Lung (tissue), 12 donors: ENCODE measurements around the gene MSANTD2. TPM values are rescaled to one million over a fixed set of nuclear protein-coding genes. Genes with fewer than 3 reads are reported as not detected.

Experiments
- ATAC-seq: fragments of 200-7000 bp; cut with Tn5 transposase; one replicate; pipeline ENCODE4 v1.9.1; 2020; ENCODE audit warnings: moderate number of reproducible peaks; ENCODE audit not compliant: insufficient read depth, low FRiP score
- DNase-seq, 3 donors: peaks; one replicate each; pipeline ENCODE4 v3.0.0-alpha.2; 2013 to 2017
- H3K27ac ChIP-seq, 2 donors: one replicate each; pipeline ENCODE4 v1.5.1; 2013; ENCODE audit warnings: mild to moderate bottlenecking in 2 of 2, moderate library complexity in 2 of 2, control low read depth in 1 of 2, inconsistent platforms in 1 of 2, low read depth in 1 of 2, low read length in 1 of 2
- H3K27me3 ChIP-seq, 3 donors: one replicate each; pipeline ENCODE4 v1.5.1; 2013; ENCODE audit warnings: low read length in 2 of 3; ENCODE audit not compliant: control insufficient read depth in 3 of 3, insufficient read depth in 3 of 3
- H3K36me3 ChIP-seq, 4 donors: one replicate each; pipeline ENCODE4 v1.5.1; 2013; ENCODE audit warnings: low read length in 4 of 4, mild to moderate bottlenecking in 1 of 4, moderate library complexity in 1 of 4; ENCODE audit not compliant: control insufficient read depth in 4 of 4, insufficient read depth in 4 of 4
- H3K4me1 ChIP-seq, 5 donors: one replicate each; pipeline ENCODE4 v1.5.1; 2013; ENCODE audit warnings: low read length in 5 of 5, mild to moderate bottlenecking in 2 of 5, moderate library complexity in 1 of 5; ENCODE audit not compliant: control insufficient read depth in 5 of 5, insufficient read depth in 5 of 5
- H3K4me3 ChIP-seq: one replicate; pipeline ENCODE4 v1.5.1; 2013; ENCODE audit warnings: mild to moderate bottlenecking, control low read depth, moderate library complexity
- H3K9ac ChIP-seq, 2 donors: one replicate each; pipeline ENCODE4 v1.5.1; 2013; ENCODE audit warnings: low read length in 2 of 2, control low read depth in 1 of 2; ENCODE audit not compliant: insufficient read depth in 1 of 2
- H3K9me3 ChIP-seq, 4 donors: one replicate each; pipeline ENCODE4 v1.5.1; 2013; ENCODE audit warnings: low read length in 3 of 4, mild to moderate bottlenecking in 1 of 4, moderate library complexity in 1 of 4; ENCODE audit not compliant: control insufficient read depth in 4 of 4, insufficient read depth in 3 of 4
- WGBS, 2 donors: extraction: QIAGEN DNeasy Blood & Tissue Kit; methylation state at CpG; one replicate each; pipeline ENCODE4 v1.1.7; 2013; 5-methylcytosine and 5-hydroxymethylcytosine counted together
- polyA plus RNA-seq, 2 donors: library from polyadenylated mRNA; stranded (reverse); fragments of 200-250 nt; gene quantifications; one replicate each; pipeline ENCODE4 v1.2.1, GENCODE V29; 2013
- total RNA-seq, 2 donors: library from RNA; depleted of rRNA in 1 of 2; stranded (reverse); fragments of >200 nt in 1 of 2; gene quantifications; one replicate each; pipeline ENCODE4 v1.2.1, GENCODE V29; 2014 to 2021
- TF ChIP-seq, protein P1 (sequence below): IDR thresholded peaks from 2 replicates; pipeline ENCODE4 v1.5.1; 2012; ENCODE audit warnings: mild to moderate bottlenecking; ENCODE audit errors: control extremely low read depth, extremely low read depth
- donor health status: control.
- donor health status: control.
- donor health status: Bipolar disorder and iron deficiency.
- donor health status: healthy.
- donor health status: DM: yes; HTN: yes; CAD: no.

Gene MSANTD2
- total and polyA plus RNA-seq, 4 donors: 3.9 to 33.6 (median 15.7) TPM

DNA sequence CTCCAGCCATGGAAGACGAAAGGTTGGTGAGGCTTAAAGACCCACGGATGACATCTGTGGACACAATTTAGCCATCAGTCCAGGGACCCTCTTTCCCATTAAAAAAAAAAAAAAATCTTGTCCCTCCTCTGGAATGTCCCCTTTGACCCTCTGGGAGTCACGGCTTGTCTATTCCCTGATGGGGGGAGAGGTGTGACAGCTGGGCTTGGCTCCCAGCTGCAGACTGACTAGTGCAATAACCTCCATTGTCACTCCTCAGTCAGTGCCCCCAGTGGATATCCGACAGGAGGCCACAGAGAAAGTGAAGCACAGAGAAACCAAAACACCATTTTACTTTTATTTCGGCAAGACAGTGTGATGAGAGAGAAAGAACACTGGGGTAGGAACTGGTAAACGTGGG is 45.5 kb downstream of the MSANTD2 start:
- ATAC-seq: no peak
- Histone ChIP-seq H3K9ac (no peak overlapping the region), H3K9me3 (peaks cover 0 to under 1% (median 0%) of the 10 kb centered on the region in 4 donors), H3K4me1 (peaks cover 0 to 38% (median 21%) of the 10 kb centered on the region in 5 donors), H3K27me3 (peaks cover 0 to 61% (median 61%) of the 10 kb centered on the region in 3 donors), H3K4me3 (no peak overlapping the region), H3K27ac (peak overlapping the region in 1 of 2 donors; percentile 72), H3K36me3 (peaks cover 0 to 11% (median 0%) of the 10 kb centered on the region in 4 donors)
- WGBS, 2 donors: 74 to 78% methylated on average over 6 of the region's 6 CpGs
- no peak for DNase-seq
- TF ChIP-seq, protein P1, sequence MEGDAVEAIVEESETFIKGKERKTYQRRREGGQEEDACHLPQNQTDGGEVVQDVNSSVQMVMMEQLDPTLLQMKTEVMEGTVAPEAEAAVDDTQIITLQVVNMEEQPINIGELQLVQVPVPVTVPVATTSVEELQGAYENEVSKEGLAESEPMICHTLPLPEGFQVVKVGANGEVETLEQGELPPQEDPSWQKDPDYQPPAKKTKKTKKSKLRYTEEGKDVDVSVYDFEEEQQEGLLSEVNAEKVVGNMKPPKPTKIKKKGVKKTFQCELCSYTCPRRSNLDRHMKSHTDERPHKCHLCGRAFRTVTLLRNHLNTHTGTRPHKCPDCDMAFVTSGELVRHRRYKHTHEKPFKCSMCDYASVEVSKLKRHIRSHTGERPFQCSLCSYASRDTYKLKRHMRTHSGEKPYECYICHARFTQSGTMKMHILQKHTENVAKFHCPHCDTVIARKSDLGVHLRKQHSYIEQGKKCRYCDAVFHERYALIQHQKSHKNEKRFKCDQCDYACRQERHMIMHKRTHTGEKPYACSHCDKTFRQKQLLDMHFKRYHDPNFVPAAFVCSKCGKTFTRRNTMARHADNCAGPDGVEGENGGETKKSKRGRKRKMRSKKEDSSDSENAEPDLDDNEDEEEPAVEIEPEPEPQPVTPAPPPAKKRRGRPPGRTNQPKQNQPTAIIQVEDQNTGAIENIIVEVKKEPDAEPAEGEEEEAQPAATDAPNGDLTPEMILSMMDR: no peak

DNA sequence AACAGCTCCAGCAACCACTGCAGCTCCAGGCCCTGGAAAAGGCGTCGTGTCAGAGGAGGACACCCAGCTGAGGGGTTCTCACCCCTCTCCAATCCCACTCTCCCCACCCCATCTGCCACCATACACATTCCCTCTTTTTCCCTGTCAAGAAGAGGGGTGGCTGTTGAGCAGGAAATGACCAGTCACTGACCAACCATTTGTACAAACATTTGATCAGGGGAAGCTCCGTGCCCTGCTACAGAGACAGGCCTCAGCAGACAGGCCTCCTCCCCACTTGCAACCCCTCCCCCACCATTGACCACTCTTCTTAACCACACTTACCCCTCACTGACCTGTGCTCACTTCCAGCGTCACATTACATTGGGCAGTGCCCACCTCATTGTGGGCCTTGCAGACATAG is 45.9 kb downstream of the MSANTD2 start:
- H3K27me3 ChIP-seq: peaks cover 0 to 65% (median 63%) of the 10 kb centered on the region in 3 donors
- peaks cover 0 to 11% (median 0%) of the 10 kb centered on the region in 4 donors for H3K36me3 ChIP-seq
- H3K27ac ChIP-seq: peak overlapping the region in 1 of 2 donors; percentile 72
- TF ChIP-seq, protein P1: no peak
- peaks cover 0 to 34% (median 21%) of the 10 kb centered on the region in 5 donors for H3K4me1 ChIP-seq
- WGBS, 2 donors: 72 to 85% methylated on average over 4 of the region's 4 CpGs
- H3K9ac ChIP-seq: no peak overlapping the region
- ATAC-seq (no peak), DNase-seq (peak in 1 of 3 donors; percentile 29)
- H3K9me3 ChIP-seq: no peaks in the 10 kb centered on the region
- no peak overlapping the region for H3K4me3 ChIP-seq

DNA sequence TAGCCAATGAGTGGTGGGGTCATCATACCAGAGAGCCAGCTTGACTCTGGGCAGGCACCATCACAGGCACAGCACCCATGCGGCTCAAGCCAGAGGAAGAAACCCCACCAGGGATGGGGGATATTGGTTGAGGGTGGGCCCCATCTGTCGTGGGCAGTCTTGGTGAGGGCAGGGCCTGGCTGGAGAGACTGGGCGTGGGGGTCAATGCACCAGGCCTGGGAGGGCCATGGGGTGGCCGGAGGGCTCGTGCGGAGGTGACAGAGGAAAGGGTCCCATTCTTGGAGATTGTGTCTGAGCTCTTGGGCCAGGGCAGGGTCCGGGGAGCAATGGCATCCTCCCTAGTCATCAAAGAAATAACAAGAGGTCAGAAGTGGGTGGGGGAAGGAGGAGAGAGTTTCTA is 46.6 kb downstream of the MSANTD2 start:
- peaks cover 0 to 27% (median 17%) of the 10 kb centered on the region in 5 donors for H3K4me1 ChIP-seq
- peaks cover 0 to 8% (median 0%) of the 10 kb centered on the region in 4 donors for H3K36me3 ChIP-seq
- ATAC-seq (no peak), DNase-seq (no peak)
- 90 to 92% methylated on average over 7 of the region's 7 CpGs for WGBS, 2 donors
- no peak overlapping the region for H3K9ac ChIP-seq
- TF ChIP-seq, protein P1: no peak
- H3K27ac ChIP-seq: peak overlapping the region in 1 of 2 donors; percentile 72
- no peaks in the 10 kb centered on the region for H3K9me3 ChIP-seq
- no peak overlapping the region for H3K4me3 ChIP-seq
- peaks cover 0 to 68% (median 63%) of the 10 kb centered on the region in 3 donors for H3K27me3 ChIP-seq

DNA sequence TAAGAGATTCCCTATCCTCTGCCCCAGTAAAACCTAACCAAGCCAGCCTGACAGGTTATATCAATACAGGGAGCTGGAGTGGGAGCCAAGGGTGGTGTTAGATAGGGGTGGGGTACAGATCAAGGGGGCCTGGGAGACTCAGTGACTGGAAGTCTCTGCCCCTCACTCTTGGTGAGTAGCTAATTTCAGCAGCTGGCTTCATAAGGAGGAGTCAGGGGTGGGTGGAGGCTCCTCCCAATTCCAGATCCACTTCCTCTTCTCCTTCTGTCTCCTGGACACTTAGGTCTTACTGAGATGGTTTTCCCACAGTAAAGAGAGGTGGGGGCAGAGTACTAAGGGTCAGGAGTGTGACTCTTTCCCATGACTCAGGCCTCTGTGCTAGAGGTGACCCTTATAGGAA is 47.0 kb downstream of the MSANTD2 start:
- peak; percentile 28 to 59 (median 36) for DNase-seq
- no peak overlapping the region for H3K9ac ChIP-seq
- peaks cover 0 to 8% (median 0%) of the 10 kb centered on the region in 4 donors for H3K36me3 ChIP-seq
- H3K27ac ChIP-seq: peak overlapping the region in 1 of 2 donors; percentile 72
- TF ChIP-seq, protein P1: no peak
- H3K9me3 ChIP-seq: no peaks in the 10 kb centered on the region
- peaks cover 0 to 25% (median 16%) of the 10 kb centered on the region in 5 donors for H3K4me1 ChIP-seq
- H3K27me3 ChIP-seq: peaks cover 0 to 69% (median 65%) of the 10 kb centered on the region in 3 donors
- no peak for ATAC-seq
- H3K4me3 ChIP-seq: no peak overlapping the region
